Duodenal mucosa (tissue), 2 donors: ENCODE results near the gene CAMK4.
A peak's percentile ranks its signal among the peaks of the same experiment; 100 is the strongest.

Experiments
- H3K27ac ChIP-seq: one replicate; pipeline ENCODE4 v1.7.0; 2013; ENCODE audit warnings: low read depth, low read length
- H3K27me3 ChIP-seq, 2 donors: one replicate each; pipeline ENCODE4 v1.7.0; 2013; ENCODE audit warnings: low read length in 2 of 2, control low read depth in 1 of 2; ENCODE audit not compliant: insufficient read depth in 2 of 2, control insufficient read depth in 1 of 2
- H3K36me3 ChIP-seq, 2 donors: one replicate each; pipeline ENCODE4 v1.7.0; 2013; ENCODE audit warnings: low read length in 2 of 2, control low read depth in 1 of 2; ENCODE audit not compliant: insufficient read depth in 2 of 2, control insufficient read depth in 1 of 2
- H3K4me1 ChIP-seq, 2 donors: one replicate each; pipeline ENCODE4 v1.7.0; 2013; ENCODE audit warnings: low read length in 2 of 2, control low read depth in 1 of 2; ENCODE audit not compliant: insufficient read depth in 2 of 2, control insufficient read depth in 1 of 2
- H3K4me3 ChIP-seq, 2 donors: one replicate each; pipeline ENCODE4 v1.7.0; 2013; ENCODE audit warnings: low read length in 2 of 2, low read depth in 1 of 2
- H3K9ac ChIP-seq, 2 donors: one replicate each; pipeline ENCODE4 v1.7.0; 2013; ENCODE audit warnings: low read length in 2 of 2, low read depth in 1 of 2
- H3K9me3 ChIP-seq, 2 donors: one replicate each; pipeline ENCODE4 v1.7.0; 2013; ENCODE audit warnings: low read length in 2 of 2, control low read depth in 1 of 2; ENCODE audit not compliant: control insufficient read depth in 1 of 2

CAMK4 gene

DNA sequence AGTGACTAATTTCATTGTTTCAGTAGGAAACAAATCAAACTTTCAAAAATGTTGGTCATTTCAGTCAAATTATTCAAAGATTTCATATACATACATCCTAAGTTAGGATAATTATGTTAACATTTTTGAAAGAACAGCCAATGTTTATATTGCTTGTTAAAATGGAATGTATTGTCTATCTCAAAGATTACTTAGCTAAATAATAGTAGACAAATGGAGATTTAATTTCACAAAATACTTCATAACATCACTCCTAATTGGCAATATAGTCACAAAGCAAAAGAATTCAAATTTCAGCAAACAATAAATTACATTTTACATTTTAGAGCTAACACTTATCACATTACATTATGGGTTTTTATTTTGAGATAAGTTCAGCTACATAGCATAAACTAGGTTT lies 262.7 kb downstream of the CAMK4 start:
- H3K9me3 ChIP-seq = no peaks in the 10 kb centered on the region
- no peak overlapping the region for H3K9ac ChIP-seq
- H3K27me3 ChIP-seq = no peaks in the 10 kb centered on the region
- no peaks in the 10 kb centered on the region for H3K36me3 ChIP-seq
- no peaks in the 10 kb centered on the region for H3K4me1 ChIP-seq
- no peak overlapping the region for H3K27ac ChIP-seq
- no peak overlapping the region for H3K4me3 ChIP-seq

DNA sequence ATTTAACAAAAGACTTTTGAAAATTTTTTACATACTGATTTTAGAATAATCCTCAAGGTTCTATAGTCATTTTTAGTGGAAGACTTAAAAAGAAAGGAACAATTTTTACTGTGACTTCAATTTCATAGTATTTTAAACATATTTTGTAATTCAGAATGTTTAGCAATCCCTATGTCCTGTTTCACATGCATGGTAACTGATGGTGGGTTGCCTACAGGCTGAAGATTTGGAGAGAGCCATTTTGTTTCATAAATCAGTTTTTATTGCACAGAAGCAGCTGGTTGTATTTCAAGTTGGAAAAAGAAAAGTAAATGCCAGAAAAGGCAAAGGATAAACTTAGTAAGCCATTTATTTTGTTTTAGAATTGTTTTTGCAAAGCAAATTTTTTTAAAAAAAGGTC lies 264.2 kb downstream of the CAMK4 start:
- no peak overlapping the region for H3K4me3 ChIP-seq
- no peaks in the 10 kb centered on the region for H3K36me3 ChIP-seq
- no peaks in the 10 kb centered on the region for H3K4me1 ChIP-seq
- H3K9ac ChIP-seq = no peak overlapping the region
- H3K27ac ChIP-seq = no peak overlapping the region
- no peaks in the 10 kb centered on the region for H3K27me3 ChIP-seq
- H3K9me3 ChIP-seq = no peaks in the 10 kb centered on the region

DNA sequence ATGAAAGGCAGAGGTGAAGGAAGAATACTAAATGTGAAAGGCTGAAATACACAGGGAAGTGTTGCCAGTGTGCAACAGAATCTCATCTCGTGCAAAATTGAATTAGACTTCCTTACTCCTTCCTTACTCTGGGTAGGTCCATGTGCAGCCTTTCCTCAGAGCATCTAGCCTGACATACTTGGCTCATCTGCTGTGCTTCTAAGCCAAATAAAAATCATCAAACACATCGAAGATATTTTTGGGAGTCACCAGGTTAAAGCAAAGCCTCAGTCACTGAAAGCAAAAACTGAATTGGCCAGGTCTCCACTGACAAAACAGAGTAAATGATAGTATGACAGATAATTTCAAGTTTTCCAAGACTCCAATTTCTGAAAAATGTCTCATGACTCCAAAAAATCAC lies 268.8 kb downstream of the CAMK4 start:
- no peak overlapping the region for H3K4me3 ChIP-seq
- peaks cover 5 to 7% of the 10 kb centered on the region in 2 donors for H3K36me3 ChIP-seq
- no peaks in the 10 kb centered on the region for H3K27me3 ChIP-seq
- H3K4me1 ChIP-seq = peaks cover 0 to under 1% of the 10 kb centered on the region in 2 donors
- no peak overlapping the region for H3K9ac ChIP-seq
- H3K27ac ChIP-seq = no peak overlapping the region
- H3K9me3 ChIP-seq = no peaks in the 10 kb centered on the region

DNA sequence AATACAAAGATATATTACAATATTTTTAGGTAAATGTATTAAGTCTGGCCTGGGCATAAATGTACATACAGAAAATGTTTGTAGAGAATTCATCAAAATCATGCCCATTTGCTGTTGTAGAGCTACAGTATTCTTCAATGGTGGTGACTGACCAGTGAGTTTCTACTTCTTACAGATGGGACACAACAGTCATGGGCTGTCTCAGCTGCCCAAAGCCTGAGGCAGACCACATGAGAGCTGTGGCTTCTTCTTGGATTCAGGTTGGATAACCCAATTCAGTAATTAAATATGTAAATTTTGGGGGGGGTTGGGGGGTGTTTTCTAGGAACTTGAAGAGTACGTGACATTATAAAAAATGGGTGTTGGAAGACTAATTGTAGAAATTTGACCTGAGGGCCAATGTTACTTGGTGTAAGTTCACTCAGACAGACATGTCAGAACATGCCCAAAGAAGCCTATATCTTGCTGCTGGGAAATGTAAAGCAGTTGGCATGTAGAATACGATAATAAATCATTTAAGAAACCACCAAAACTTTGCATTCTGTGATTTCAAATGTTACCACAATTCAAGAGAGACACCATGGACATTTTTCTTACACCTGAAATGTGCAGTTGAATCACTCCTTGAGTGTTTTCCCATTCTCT lies 270.3 kb downstream of the CAMK4 start:
- no peak overlapping the region for H3K27ac ChIP-seq
- no peak overlapping the region for H3K9ac ChIP-seq
- H3K27me3 ChIP-seq = no peaks in the 10 kb centered on the region
- H3K4me1 ChIP-seq = peaks cover 5 to 8% of the 10 kb centered on the region in 2 donors
- peaks cover 5 to 17% of the 10 kb centered on the region in 2 donors for H3K36me3 ChIP-seq
- H3K4me3 ChIP-seq = no peak overlapping the region
- no peaks in the 10 kb centered on the region for H3K9me3 ChIP-seq

DNA sequence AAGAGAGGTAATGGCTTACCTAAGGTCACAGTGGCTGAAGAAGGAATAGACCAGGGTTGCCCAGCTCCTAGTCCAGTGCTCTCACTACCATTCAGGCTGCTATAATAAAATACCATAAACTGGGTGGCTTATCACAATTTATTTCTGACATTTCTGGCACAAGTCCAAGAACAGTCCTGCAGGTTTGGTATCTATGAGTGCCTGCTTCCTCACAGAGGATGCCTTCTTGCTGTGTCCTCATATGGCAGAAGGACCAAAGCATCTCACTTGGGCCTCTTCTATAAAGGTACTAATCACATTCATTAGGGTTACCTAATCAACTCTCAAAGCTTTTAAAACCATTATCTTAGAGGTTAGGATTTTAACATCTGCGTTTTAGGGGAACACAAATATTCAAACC lies 271.0 kb downstream of the CAMK4 start:
- Histone ChIP-seq H3K9me3 (no peaks in the 10 kb centered on the region), H3K9ac (no peak overlapping the region), H3K4me3 (no peak overlapping the region), H3K36me3 (peaks cover 5 to 23% of the 10 kb centered on the region in 2 donors), H3K27ac (no peak overlapping the region), H3K27me3 (no peaks in the 10 kb centered on the region), H3K4me1 (peaks cover 5 to 8% of the 10 kb centered on the region in 2 donors)

DNA sequence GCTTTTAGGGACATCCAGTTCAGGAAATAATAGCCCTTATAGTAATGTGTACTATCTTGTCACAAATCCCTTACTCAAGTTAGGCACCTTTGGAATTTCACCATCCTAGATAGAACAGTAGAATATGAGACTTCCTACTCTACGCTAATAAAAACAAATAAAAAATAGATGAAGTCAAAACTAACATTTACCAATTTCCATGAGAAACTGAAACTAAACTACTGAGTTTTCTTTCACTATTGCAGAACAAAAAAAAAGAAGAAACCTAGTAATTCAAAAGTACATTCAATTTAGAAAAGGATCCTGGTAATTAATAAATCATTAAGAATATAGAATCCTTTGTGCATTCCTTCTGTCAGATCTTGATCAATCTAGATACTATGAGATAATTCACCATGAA lies 274.2 kb downstream of the CAMK4 start:
- no peak overlapping the region for H3K4me3 ChIP-seq
- no peak overlapping the region for H3K27ac ChIP-seq
- no peaks in the 10 kb centered on the region for H3K9me3 ChIP-seq
- H3K27me3 ChIP-seq = no peaks in the 10 kb centered on the region
- H3K9ac ChIP-seq = no peak overlapping the region
- peaks cover 13 to 38% of the 10 kb centered on the region in 2 donors for H3K36me3 ChIP-seq
- H3K4me1 ChIP-seq = peaks cover 5 to 8% of the 10 kb centered on the region in 2 donors

DNA sequence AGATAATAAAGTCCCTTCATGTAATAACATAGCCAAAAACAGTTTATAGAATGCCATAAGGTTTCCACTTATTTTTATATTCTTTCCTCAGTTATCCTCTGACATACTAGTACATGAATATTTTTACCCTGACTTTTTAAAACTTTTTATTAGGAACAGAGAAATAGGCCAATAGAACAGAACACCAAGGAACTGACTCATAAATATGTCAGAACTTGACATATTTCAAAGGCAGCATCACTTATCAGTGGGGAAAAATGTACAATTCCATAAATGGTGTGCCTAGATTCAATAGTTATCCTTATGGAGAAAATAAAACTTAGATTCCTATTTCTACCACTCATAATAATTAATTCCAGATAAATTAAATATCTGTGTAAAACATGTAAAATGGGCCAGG lies 278.8 kb downstream of the CAMK4 start:
- Histone ChIP-seq H3K4me1 (peaks cover 5 to 14% of the 10 kb centered on the region in 2 donors), H3K9me3 (no peaks in the 10 kb centered on the region), H3K4me3 (no peak overlapping the region), H3K27ac (no peak overlapping the region), H3K36me3 (peaks cover 8 to 34% of the 10 kb centered on the region in 2 donors), H3K9ac (no peak overlapping the region), H3K27me3 (no peaks in the 10 kb centered on the region)

DNA sequence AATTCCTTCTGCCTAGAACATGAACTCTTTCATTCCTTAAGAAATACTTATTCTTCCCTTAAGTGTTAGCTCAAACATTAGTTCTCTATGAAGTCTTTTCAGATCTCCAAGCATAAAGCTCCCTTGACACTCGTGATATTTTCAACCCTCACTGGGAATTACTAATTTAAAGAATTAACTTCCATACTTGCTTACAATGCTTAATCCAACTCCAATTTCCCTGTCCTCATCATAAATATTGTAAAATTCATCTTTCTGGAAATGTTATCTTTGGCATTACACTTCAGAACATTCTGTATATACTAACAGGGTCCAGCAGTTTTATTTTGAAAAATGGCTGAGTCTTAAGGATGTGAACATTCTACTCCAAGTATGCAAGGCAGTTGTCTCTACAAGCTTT lies 280.9 kb downstream of the CAMK4 start:
- Histone ChIP-seq H3K36me3 (peaks cover 8 to 19% of the 10 kb centered on the region in 2 donors), H3K27ac (no peak overlapping the region), H3K4me1 (peaks cover 13 to 21% of the 10 kb centered on the region in 2 donors), H3K4me3 (no peak overlapping the region), H3K9me3 (no peaks in the 10 kb centered on the region), H3K9ac (no peak overlapping the region), H3K27me3 (no peaks in the 10 kb centered on the region)

DNA sequence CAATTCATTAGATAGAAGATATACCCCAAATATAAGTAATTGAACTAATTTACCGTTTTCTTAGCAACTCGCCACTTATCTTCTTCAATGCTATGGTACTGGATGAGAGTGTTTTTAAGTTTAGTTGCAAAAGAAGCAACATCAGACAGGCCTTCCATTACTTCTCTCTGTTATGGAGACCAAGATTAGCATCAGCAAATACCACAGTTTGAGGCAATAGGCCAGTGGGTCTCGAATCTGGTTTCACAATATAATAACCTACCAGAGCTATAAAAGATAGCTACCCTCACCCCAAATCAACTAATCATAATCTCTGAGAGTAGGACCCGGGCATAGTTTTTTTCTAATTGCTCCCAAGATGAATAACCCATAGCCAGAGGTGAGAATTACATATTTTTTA lies 283.1 kb downstream of the CAMK4 start:
- no peaks in the 10 kb centered on the region for H3K9me3 ChIP-seq
- no peak overlapping the region for H3K9ac ChIP-seq
- peaks cover 0 to 4% of the 10 kb centered on the region in 2 donors for H3K36me3 ChIP-seq
- no peak overlapping the region for H3K27ac ChIP-seq
- no peak overlapping the region for H3K4me3 ChIP-seq
- H3K4me1 ChIP-seq = peaks cover 22 to 31% of the 10 kb centered on the region in 2 donors
- H3K27me3 ChIP-seq = no peaks in the 10 kb centered on the region

DNA sequence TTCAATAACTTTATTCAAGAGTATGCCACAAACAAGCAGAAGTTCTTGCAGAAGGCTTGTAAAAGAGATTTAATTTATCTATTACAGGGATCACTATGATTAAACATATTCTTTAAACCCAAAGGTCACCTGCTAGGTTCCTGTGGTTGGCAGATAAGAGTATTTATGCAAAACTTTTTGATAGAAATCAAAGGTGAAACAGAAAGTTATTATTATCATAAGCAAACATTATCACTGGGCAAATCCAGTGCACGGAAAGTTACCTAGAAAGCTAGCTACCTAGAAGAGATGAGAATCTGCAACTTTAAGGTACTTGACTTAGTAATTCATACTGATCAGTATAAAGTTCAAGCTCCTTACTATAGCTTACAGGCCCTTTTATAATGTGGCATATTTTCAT lies 284.9 kb downstream of the CAMK4 start:
- peak overlapping the region in 1 of 2 donors; percentile 95 for H3K4me3 ChIP-seq

More for the DNA sequence above, 284.9 kb downstream of the CAMK4 start:
- H3K9ac ChIP-seq = peak overlapping the region; percentile 8 to 9
- no peaks in the 10 kb centered on the region for H3K9me3 ChIP-seq
- peaks cover 0 to 4% of the 10 kb centered on the region in 2 donors for H3K36me3 ChIP-seq
- peaks cover 22 to 31% of the 10 kb centered on the region in 2 donors for H3K4me1 ChIP-seq
- no peak overlapping the region for H3K27ac ChIP-seq
- no peaks in the 10 kb centered on the region for H3K27me3 ChIP-seq
